ENCODE results near the gene CACNA1B.

DNA sequence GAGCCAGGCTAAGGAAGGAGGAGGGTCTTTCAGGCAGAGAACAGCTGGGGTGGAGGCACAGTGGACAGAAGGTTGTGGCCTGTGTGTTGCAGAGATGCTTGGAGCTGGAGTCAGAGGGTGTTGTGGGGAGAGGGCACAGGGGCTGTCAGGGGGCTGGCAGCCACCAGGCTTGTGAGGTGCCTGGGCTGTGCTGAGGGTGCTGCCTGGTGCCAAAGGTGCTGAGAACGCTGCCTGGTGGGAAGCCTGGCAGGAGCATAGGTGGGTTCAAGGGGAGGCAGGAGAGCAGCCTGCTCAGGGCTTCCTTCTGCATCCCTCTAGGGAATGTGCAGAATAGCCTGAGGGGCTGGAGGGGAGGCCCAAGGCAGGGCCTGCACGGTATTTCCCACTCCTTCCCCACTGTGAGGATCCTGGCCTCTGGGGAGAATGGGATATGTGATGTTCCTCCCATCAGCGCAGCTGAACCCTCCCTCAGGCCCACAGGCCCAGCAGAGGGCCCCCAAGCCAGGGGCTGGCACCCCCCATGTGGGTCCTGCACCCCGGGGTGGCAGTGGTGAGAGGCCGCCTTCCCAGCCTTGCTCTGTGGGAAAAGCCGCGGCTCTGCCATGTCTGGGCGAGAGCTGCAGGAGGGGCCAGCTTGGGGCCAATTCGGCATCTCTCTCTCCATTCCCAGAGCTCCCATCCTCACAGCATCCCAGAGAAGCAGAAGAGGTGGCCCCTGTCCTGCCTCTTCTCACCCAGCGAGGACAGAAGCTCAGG lies 76.3 kb downstream of the CACNA1B start:
- no peak for TF ChIP-seq CTCF (IDR thresholded peaks at IDR 0.05 in 8 of 11, conservative IDR thresholded peaks at IDR 0.05 in 3 of 11)
- no peak for TF ChIP-seq POLR2A (IDR thresholded peaks at IDR 0.05)

Measured in spleen (tissue), 7 donors.